ENCODE measurements around the gene BMPER.

DNA sequence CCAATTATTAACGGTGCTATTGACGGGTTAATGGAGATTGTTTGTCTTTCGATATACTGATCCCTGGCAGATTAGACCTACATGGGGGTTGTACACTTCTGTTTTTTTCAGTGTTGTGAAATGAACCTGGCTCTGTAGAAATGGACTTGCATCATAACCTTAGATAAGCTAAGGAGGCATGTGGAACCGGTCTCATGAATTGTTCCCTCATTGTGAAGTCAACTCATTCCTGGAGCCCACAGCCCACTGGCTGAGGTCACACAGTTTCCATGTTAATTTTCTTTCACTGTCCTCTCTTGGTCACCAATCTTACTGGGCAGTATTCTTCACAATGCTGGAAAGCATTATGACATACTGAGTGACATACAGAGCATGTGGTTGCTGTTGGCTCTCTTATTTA is 202.8 kb downstream of the BMPER start:
- TF ChIP-seq POLR2A (IDR thresholded peaks at IDR 0.05) = no peak
- no peak for TF ChIP-seq CTCF (IDR thresholded peaks at IDR 0.05)

Measured in adrenal gland (tissue), 5 donors.